Ovary (tissue), 3 donors: Measurements from ENCODE around the gene COL4A3.

Source experiments
- CTCF ChIP-seq, 3 donors: fragments of 450-650 bp in 2 of 3; fragments of 200-600 bp in 1 of 3; IDR thresholded peaks; one replicate each; pipeline versions ENCODE4 v1.5.1 to v1.8.0; 2016 to 2022; ENCODE audit warnings: antibody characterized with exemption in 3 of 3, mild to moderate bottlenecking in 1 of 3
- POLR2A ChIP-seq: fragments of 450-650 bp; IDR thresholded peaks from one replicate; pipeline ENCODE4 v1.6.1; 2017; ENCODE audit warnings: antibody characterized with exemption, mild to moderate bottlenecking, moderate library complexity
- donor health status: DM: no; HTN: no; CAD: no.

GRCh38 chr2:227117027-227117426, 47.4 kb upstream of the COL4A3 start:
- TF ChIP-seq CTCF (IDR thresholded peaks at IDR 0.05), result no peak
- TF ChIP-seq POLR2A, result no peak
